HG03025 (cell line): ENCODE results near the gene DCST1.

Source experiments
- ATAC-seq: cut with Tn5 transposase; IDR thresholded peaks from one replicate; pipeline ENCODE4 v1.9.1; 2021; ENCODE audit warnings: mild to moderate bottlenecking, moderate library complexity; ENCODE audit not compliant: unreplicated experiment, low FRiP score

Gene DCST1

GRCh38 chr1:155000726-155001424 is 32.7 kb upstream of the DCST1 start:
- no peak for ATAC-seq

DNA sequence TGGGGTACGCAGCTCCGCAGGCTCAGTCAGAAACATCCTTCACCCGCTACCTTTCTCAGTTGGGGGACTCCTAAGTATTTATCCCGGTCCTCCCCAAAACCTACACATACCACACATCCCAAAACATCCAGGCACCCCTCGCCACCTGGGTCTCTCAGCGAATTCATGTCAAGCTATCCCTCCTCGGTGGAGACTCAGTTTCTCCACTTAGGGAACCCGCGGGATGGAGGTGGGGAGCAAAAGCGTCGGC is 32.3 kb upstream of the DCST1 start:
- no peak for ATAC-seq

DNA sequence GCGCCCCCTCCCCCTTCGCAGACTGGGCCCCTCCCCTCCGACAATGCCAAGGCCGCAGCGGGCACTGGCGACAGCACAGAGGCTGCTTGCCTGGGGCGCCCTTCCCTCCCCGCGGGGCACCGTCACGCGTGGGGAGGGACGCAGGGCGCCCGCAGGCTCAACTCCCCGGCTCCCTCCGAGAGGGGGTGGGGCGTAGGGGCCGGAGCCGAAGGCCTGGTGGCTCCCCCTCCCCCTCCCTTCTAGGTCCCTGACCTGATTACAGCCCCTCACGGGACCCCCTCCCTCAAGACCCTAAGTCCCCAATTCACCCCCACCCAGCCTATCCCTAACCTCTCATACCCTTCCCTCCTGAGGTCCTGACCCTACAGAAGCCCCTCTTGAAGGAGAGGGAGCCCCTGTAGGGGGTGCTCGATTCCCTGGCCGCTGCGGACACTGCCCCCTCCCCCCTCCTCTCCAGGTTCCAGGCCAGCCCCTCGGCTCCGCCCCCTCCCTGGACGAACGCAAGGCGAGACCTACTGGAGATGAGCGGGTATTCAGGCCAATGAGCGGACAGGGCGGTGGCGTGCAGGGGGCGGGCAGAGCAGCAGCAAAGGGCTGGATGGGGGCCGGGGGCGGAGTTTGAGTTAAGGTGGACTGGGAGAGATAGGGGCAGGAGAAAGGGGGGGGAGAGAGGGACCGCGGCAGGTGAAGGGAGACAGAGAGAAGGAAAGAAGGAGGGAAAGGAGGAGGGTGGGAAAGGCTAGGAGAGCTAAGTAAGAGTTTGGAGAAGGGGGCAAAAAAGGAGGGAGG is 31.8 kb upstream of the DCST1 start:
- ATAC-seq, result no peak

DNA sequence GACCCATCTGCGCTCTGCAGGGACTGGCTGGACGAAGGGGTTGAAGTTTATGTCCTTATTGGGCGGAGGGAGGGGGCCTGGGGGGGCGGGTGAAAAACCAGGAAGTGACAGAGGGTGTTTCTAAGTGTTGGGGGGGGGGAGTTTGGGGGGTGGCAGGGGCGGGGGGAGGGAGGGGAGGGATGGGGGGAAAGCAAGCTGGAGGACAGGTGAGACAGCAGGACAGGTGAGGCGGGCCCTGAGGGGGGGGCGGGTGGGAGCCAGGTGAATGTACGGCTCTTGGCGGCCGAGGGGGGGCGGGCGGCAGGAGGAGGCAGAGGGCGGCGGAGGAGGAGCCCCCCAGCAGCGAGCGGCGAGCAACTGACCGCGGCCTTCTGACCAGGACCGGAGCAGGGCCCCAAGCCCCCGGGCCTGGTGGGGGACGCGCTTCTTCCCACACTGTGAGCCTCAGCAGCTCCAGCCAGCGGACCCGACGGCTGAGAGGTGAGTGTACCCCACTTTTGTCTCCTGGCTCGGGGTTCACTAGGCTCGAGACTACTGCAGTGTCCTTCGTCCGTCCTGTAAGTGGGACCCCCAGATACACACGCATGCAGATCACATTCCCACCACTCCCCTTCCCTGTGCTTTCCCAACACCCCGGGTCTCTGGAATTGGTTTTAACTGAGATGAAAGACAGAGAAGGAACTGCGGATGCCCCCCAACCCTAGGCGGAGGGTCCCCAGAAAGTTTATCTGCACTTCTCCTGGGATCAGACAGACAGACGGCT is 31.0 kb upstream of the DCST1 start, which contains the start of gene ZBTB7B:
Gene ZBTB7B (plus strand): TSS at position 339 of the 763 bp plus-strand sequence. CDS start 11,859 bp downstream, outside the sequence.
- no peak for ATAC-seq

- no peak for ATAC-seq
Observed at GRCh38 chr1:155003227-155003765, 30.3 kb upstream of the DCST1 start.

DNA sequence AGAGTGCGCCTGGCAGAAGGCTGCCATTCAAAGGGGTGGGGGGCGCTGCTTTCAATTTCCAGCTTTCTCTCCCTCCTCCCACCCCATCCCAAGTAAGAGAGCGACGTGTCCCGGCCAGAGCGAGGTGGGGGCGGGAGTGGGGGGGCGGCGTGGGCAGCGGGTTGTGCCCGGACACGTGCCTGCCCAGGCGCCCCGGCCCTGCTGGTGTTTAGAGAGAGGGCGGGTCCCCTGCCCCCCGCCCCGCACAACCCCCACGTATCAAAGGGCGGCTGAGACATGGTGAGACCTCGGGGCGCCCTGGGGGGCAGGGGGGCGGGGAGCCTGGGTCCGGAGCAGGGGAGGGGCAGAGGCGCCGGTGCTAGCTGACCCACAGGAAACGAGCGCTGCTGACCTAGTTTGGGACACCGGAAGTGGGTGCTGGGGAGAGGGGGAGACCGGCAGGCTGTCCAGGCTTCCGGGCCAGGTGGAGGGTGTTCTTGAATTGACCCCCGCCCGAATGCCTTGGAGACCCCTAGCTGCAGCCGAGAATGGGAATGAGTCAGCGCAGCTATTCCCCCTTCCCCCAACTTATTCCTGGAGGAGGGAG is 29.8 kb upstream of the DCST1 start:
- no peak for ATAC-seq

GRCh38 chr1:155004352-155005075 is 29.1 kb upstream of the DCST1 start:
- ATAC-seq, result no peak

DNA sequence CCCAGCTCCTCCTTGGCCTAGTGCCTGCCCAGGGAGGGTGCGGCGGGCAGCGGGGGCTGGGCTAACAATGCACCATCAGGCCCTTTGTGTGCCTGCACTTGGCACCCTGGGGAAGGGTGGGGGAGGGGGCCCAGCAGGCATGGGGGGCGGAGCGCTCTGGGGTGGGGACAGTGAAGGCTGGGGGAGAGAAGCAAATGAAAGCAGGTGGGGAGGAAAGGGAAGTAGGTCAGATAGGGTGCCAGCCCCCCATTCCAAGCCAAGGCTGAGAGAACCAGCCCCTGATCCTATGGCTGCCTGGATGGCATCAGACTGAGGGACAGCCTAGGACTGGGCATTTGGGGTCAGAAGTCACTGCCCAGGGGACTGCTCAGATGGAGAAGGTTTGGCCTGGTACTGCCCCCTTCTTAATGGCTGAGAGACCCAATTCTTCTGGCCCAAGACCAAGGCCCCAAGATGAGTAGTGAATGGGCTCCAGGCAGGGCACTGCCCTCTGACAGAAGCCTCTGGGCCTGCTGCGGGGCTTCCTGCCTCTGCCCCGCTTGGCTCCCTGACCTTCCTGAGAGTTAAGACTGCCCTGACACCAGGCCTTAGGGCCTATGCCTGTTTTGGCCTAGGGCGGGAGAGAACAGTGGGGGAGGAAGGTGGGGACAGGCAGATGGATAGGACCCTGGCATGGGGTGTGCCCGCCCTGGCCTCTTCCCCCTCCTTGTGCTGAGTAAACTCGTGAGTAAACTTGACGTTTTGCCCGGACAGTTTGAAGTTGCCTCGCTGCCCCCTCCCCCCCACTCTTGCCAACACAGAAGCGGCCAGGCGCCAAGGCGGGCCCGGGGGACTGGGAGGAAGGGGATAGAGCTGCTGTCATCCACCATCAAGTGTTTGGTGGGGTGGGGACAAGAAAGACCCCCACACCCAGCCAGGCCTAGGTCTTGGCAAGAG is 28.3 kb upstream of the DCST1 start:
- no peak for ATAC-seq

DNA sequence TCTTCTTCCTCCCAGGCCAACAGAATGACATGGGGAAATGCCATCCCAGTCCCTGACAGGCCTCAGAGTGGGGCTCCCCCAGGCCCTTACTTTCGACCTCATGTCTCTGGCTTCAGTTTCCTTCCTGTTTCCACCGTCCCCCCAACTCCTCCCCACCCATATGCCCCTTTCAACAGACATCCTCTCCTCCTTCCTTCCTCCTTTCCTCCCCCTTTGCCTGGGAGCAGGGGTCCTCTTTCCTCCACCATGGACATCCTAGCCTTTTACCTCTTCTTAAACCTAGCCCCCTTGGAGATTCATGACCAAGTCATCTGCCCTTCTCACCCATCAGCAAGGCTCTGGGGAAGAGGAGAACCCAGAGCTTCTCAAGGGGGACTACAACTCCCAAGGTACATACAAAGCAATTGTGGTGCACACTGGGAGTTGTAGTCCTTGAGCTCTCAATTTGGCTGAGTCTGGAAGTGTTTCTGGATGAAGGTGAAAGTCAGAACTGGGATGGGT is 27.0 kb upstream of the DCST1 start:
- ATAC-seq, result no peak

DNA sequence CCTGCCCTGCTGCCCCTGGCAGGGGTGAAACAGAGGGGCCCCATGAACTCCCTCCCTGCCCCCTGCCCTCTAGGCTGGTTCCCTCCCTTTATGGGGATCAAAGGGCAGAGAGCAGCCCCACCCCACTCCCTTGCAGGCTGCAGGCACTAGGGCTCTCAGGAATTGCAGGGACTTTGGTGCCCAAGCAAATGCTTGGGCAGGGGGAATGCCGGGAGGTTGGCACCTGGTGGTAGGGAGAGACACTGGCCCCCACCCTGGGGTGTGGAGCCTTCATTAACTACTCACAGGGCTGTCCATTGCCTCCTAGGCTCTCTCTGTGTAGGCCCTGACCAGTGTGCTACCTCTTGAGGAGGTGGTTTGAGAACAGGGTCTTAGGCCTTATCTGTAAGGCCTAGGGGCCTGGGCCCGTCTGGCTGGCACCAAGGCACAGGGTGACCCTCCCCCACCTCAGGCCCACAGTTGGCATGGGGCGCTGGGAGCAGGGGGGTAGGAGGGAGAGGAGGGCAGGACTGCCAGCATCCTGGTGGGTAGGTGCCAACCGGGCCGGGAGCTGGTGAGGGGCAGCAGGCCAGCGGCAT is 26.3 kb upstream of the DCST1 start:
- no peak for ATAC-seq

DNA sequence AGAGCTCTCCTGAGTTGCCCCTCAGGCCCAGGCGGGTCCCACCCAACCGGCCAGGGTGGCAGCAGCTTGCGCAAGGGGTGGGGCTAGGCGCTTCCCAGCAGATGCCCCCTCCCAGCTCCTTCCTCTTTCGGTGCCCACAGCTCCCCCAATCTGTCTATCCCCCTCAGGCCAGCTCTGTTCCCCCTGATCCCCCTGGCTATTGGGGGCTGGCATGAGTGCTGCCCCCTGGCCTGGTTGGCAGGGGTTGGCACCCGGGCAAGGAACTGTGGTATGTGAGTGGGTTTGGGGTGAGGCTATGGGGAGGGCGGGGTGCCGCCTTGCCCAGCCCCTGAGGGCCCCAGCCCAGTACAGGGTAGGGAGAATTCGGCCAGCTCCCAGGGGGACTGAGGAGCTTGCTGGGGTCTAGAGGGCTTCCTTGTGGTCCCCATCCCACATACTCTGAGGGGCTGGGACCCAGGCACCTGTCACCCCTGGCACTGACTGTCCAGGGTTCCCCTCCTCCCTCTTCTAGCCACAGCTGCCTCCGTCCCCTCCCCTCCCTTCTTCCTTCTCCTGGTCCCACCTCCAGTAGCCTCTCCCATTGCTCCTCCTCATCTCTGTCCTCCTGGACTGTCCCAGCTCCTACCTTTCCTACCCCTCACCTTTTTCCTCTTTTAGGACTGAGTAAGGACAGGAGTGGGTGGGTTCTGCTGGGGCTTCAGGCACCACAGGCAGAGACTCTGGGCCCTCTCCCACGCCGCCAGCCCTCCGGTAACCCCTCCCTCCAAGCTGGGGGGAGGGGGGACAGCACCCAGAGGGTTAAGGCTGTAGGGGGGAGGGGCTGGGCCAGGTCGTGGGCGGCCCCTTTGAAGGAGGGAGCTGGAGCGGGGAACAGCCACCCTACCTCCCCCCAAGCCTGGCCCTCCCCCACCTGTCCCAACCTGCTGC is 25.3 kb upstream of the DCST1 start:
- ATAC-seq, result no peak

GRCh38 chr1:155009221-155009711 is 24.4 kb upstream of the DCST1 start:
- no peak for ATAC-seq

DNA sequence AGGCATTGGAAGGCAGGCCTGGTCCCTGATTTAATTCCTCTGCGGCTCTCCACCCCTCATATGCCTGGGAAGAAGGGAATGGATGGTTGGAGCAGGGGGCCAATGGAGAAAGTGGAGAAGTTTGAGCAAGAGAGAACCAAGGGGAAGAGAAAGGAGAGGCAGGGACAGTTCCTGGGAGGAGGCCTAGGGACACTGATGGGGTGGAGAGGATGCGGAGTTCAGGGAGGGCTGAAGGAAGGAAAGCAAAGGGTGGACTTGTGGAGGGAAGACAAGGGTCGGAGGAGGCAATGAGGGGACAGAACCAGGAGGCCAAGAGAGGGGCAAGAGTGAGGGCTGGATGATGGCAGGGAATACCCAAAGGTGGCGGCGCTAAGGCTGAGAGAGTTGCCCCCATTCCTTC is 23.9 kb upstream of the DCST1 start:
- no peak for ATAC-seq

DNA sequence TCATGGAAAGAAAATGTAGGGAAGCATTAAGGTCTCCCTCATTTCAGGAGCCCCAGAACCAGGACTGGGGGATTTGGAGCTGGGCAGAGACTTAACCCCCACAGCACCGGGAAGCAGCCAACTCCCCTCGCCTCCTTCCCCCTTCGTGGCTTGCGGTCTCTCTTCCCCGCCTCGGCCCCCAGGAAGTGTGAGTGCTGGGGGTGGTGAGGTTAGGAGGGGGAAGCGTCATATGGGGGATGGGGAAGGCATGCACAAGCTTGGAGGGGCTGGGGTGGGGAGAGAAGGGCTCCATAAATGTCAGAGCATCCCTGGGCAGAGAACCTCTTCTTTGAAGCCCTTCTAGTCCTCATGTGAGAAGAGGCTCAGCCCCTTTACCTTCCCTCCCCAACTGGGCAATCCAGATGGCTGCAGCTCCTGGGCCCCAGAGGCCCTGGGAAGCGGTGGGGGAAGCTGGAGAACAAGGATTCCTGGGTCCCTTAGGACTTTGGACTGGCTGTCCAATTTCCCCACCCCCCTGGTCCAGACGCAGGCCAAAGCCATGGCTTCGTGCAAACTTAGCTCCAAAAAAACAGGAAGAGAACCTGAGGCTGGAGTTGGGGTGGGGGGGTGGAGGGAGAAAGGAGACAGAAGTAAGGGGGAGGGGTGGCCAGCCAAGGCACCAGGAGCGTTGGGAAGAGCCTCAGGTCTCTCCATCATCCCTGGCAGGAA is 23.3 kb upstream of the DCST1 start:
- ATAC-seq, result no peak

- no peak for ATAC-seq
Observed at GRCh38 chr1:155011004-155011416, 22.6 kb upstream of the DCST1 start.

GRCh38 chr1:155011437-155012025 is 22.1 kb upstream of the DCST1 start:
- no peak for ATAC-seq
